Mesenchymal stem cell (in vitro differentiated cells and primary cell): Measurements from ENCODE around the gene GLO1.
A peak's percentile ranks its signal among the peaks of the same experiment; 100 is the strongest.
"Not testable (repeated sequence)": the region's sequence is repeated elsewhere in the genome, so short reads cannot be mapped to it uniquely, and the experiment has no call there.

Experiments
- DNase-seq: peaks from one replicate; pipeline ENCODE4 v3.0.0-alpha.2; 2013
- H2AFZ ChIP-seq: one replicate; pipeline ENCODE4 v1.6.1; 2013; ENCODE audit warnings: low read depth, mild to moderate bottlenecking, control low read depth, inconsistent platforms, low read length, moderate library complexity
- H2AK5ac ChIP-seq: 2 replicates; pipeline ENCODE4 v1.6.1; 2013; ENCODE audit warnings: low read length, moderate library complexity, mild to moderate bottlenecking, inconsistent platforms; ENCODE audit not compliant: severe bottlenecking
- H2BK120ac ChIP-seq: one replicate; pipeline ENCODE4 v1.6.1; 2013; ENCODE audit warnings: low read depth, mild to moderate bottlenecking, inconsistent platforms, low read length, moderate library complexity
- H2BK12ac ChIP-seq, 2 experiments: one replicate each; pipeline ENCODE4 v1.6.1; 2013; ENCODE audit warnings: inconsistent platforms in 2 of 2, low read length in 2 of 2, mild to moderate bottlenecking in 2 of 2, moderate library complexity in 2 of 2, control low read depth in 1 of 2
- H2BK15ac ChIP-seq: one replicate; pipeline ENCODE4 v1.6.1; 2013; ENCODE audit warnings: mild to moderate bottlenecking, low read depth, inconsistent platforms; ENCODE audit not compliant: poor library complexity, severe bottlenecking
- H2BK5ac ChIP-seq: 2 replicates; pipeline ENCODE4 v1.6.1; 2013; ENCODE audit warnings: low read depth, mild to moderate bottlenecking, low read length, control low read depth, inconsistent platforms; ENCODE audit not compliant: poor library complexity, severe bottlenecking
- H3K14ac ChIP-seq, 2 experiments: one replicate each; pipeline ENCODE4 v1.6.1; 2013; ENCODE audit warnings: inconsistent platforms in 2 of 2, low read length in 2 of 2, control low read depth in 1 of 2, mild to moderate bottlenecking in 1 of 2, moderate library complexity in 1 of 2
- H3K18ac ChIP-seq, 2 experiments: one replicate each; pipeline ENCODE4 v1.6.1; 2013; ENCODE audit warnings: inconsistent platforms in 2 of 2, low read length in 2 of 2, control low read depth in 1 of 2, low read depth in 1 of 2, mild to moderate bottlenecking in 1 of 2
- H3K23ac ChIP-seq, 2 experiments: one replicate each; pipeline ENCODE4 v1.6.1; 2013; ENCODE audit warnings: inconsistent platforms in 2 of 2, low read length in 2 of 2, mild to moderate bottlenecking in 2 of 2, moderate library complexity in 2 of 2, control low read depth in 1 of 2
- H3K27ac ChIP-seq: 2 replicates; pipeline ENCODE4 v1.5.1; 2013; ENCODE audit warnings: mild to moderate bottlenecking, moderate library complexity, low read length, control low read depth, inconsistent platforms; ENCODE audit not compliant: poor library complexity, severe bottlenecking
- H3K27me3 ChIP-seq, 2 experiments: 2 replicates each; pipeline versions ENCODE4 v1.6.1 to v1.7.0; 2013; ENCODE audit warnings: low read length in 2 of 2, mild to moderate bottlenecking in 2 of 2, moderate library complexity in 2 of 2, control low read depth in 1 of 2, inconsistent platforms in 1 of 2; ENCODE audit not compliant: control insufficient read depth in 1 of 2, insufficient read depth in 1 of 2
- H3K36me3 ChIP-seq, 2 experiments: 2 replicates each; pipeline versions ENCODE4 v1.6.1 to v1.7.0; 2013; ENCODE audit warnings: low read length in 2 of 2, control low read depth in 1 of 2, inconsistent platforms in 1 of 2, low read depth in 1 of 2, mild to moderate bottlenecking in 1 of 2; ENCODE audit not compliant: insufficient read depth in 2 of 2, control insufficient read depth in 1 of 2
- H3K4ac ChIP-seq, 2 experiments: one replicate each; pipeline ENCODE4 v1.6.1; 2013; ENCODE audit warnings: inconsistent platforms in 2 of 2, low read length in 2 of 2, mild to moderate bottlenecking in 2 of 2, moderate library complexity in 2 of 2, control low read depth in 1 of 2, low read depth in 1 of 2
- H3K4me1 ChIP-seq: 2 replicates; pipeline ENCODE4 v1.6.1; 2013; ENCODE audit warnings: low read depth, low read length, control low read depth; ENCODE audit not compliant: control insufficient read depth, insufficient read depth
- H3K4me2 ChIP-seq: 2 replicates; pipeline ENCODE4 v1.6.1; 2013; ENCODE audit warnings: low read length, mild to moderate bottlenecking, inconsistent platforms; ENCODE audit not compliant: poor library complexity, severe bottlenecking
- H3K4me3 ChIP-seq, 2 experiments: 2 replicates each; pipeline versions ENCODE4 v1.5.1 to v1.7.0; 2013; ENCODE audit warnings: low read length in 2 of 2, mild to moderate bottlenecking in 2 of 2, control low read depth in 1 of 2, low read depth in 1 of 2; ENCODE audit not compliant: insufficient read depth in 1 of 2
- H3K79me1 ChIP-seq: replicated peaks from 2 replicates; pipeline ENCODE4 v1.6.1; 2013; ENCODE audit warnings: mild to moderate bottlenecking, control low read depth, low read length, inconsistent platforms; ENCODE audit not compliant: poor library complexity, severe bottlenecking
- H3K9ac ChIP-seq: 2 replicates; pipeline ENCODE4 v1.7.0; 2013; ENCODE audit warnings: mild to moderate bottlenecking, low read length, moderate library complexity
- H3K9me3 ChIP-seq: 2 replicates; pipeline ENCODE4 v1.7.0; 2013; ENCODE audit warnings: mild to moderate bottlenecking, low read length; ENCODE audit not compliant: control insufficient read depth
- H4K8ac ChIP-seq: one replicate; pipeline ENCODE4 v1.6.1; 2013; ENCODE audit warnings: inconsistent platforms, mild to moderate bottlenecking, low read length, moderate library complexity
- H4K91ac ChIP-seq: one replicate; pipeline ENCODE4 v1.6.1; 2013; ENCODE audit warnings: mild to moderate bottlenecking, low read length, inconsistent platforms
- WGBS: methylation state at CpG from one replicate; pipeline ENCODE4 v1.1.7; 2013; ENCODE audit warnings: mixed read lengths; 5-methylcytosine and 5-hydroxymethylcytosine counted together

GLO1 gene

DNA sequence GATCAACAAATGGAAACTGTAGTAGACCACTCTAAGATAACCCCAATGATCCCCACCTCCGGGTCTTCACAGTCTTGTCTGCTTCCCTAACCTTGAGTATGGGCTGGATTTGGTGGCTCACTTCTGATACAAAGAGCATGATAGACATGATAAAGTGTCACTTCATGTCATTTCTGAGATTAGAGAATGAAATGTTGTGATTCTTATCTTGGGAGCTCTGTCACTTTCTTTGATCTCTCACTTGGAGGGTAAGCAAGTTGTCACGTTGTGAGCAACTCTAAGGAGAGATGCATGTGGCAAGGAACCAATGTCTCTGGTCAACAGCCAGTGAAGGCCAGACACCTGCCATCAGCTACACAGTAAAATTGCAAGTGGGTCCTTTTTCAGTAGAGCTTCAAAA lies 3.0 kb upstream of the GLO1 start:
- Histone ChIP-seq H2AK5ac (no peak overlapping the region), H3K4me1 (peaks cover 2% of the 10 kb centered on the region), H4K8ac (no peak overlapping the region)

GRCh38 chr6:38703949-38704590 lies 1.1 kb upstream of the GLO1 start:
- H2BK12ac ChIP-seq = peak overlapping the region in 1 of 2 experiments; percentile 11
- H3K18ac ChIP-seq = no peak overlapping the region
- H3K27ac ChIP-seq = no peak overlapping the region
- no peak overlapping the region for H3K14ac ChIP-seq
- H2BK120ac ChIP-seq = no peak overlapping the region
- H2AFZ ChIP-seq = no peak overlapping the region
- H3K4me3 ChIP-seq = no peak overlapping the region
- peaks cover 7% of the 10 kb centered on the region for H3K79me1 ChIP-seq
- H2BK15ac ChIP-seq = no peak overlapping the region
- H3K9me3 ChIP-seq = peaks cover 4% of the 10 kb centered on the region
- H2BK5ac ChIP-seq = no peak overlapping the region
- H3K4ac ChIP-seq = no peak overlapping the region
- H3K36me3 ChIP-seq = peaks cover 4 to 6% of the 10 kb centered on the region in 2 experiments
- no peak overlapping the region for H4K91ac ChIP-seq
- no peak overlapping the region for H3K23ac ChIP-seq
- no peak overlapping the region for H2AK5ac ChIP-seq
- H3K4me2 ChIP-seq = no peak overlapping the region
- 100% methylated on average over 3 of the region's 5 CpGs for WGBS
- no peak for DNase-seq
- H3K27me3 ChIP-seq = peaks cover 0 to 9% of the 10 kb centered on the region in 2 experiments
- H4K8ac ChIP-seq = peak overlapping the region; percentile 3
- peaks cover 2% of the 10 kb centered on the region for H3K4me1 ChIP-seq
- H3K9ac ChIP-seq = no peak overlapping the region

More for the DNA sequence above, 3.0 kb upstream of the GLO1 start:
- no peak overlapping the region for H3K4ac ChIP-seq
- H2AFZ ChIP-seq = no peak overlapping the region
- DNase-seq = no peak
- no peak overlapping the region for H4K91ac ChIP-seq
- 90% methylated on average over 2 of the region's 2 CpGs for WGBS
- H3K79me1 ChIP-seq = peaks cover 2% of the 10 kb centered on the region
- no peak overlapping the region for H3K9ac ChIP-seq
- H3K9me3 ChIP-seq = peaks cover 16% of the 10 kb centered on the region
- H3K27ac ChIP-seq = no peak overlapping the region
- H2BK12ac ChIP-seq = no peak overlapping the region
- peaks cover 0 to 9% of the 10 kb centered on the region in 2 experiments for H3K27me3 ChIP-seq
- H3K4me3 ChIP-seq = no peak overlapping the region
- H3K18ac ChIP-seq = no peak overlapping the region
- H2BK120ac ChIP-seq = no peak overlapping the region
- H3K23ac ChIP-seq = no peak overlapping the region
- no peak overlapping the region for H3K4me2 ChIP-seq
- no peak overlapping the region for H3K14ac ChIP-seq
- no peak overlapping the region for H2BK15ac ChIP-seq
- peaks cover 0 to under 1% of the 10 kb centered on the region in 2 experiments for H3K36me3 ChIP-seq
- H2BK5ac ChIP-seq = no peak overlapping the region

- H2AFZ ChIP-seq = no peak overlapping the region
- WGBS = 90% methylated on average over 1 of the region's 3 CpGs
- H2BK120ac ChIP-seq = no peak overlapping the region
- H4K91ac ChIP-seq = no peak overlapping the region
- no peak overlapping the region for H3K4me2 ChIP-seq
- H3K79me1 ChIP-seq = peaks cover 13% of the 10 kb centered on the region
- H3K14ac ChIP-seq = no peak overlapping the region
- H3K23ac ChIP-seq = no peak overlapping the region
- peaks cover 4 to 9% of the 10 kb centered on the region in 2 experiments for H3K36me3 ChIP-seq
- DNase-seq = peak; percentile 15
- H3K18ac ChIP-seq = no peak overlapping the region
- peaks cover 4% of the 10 kb centered on the region for H3K9me3 ChIP-seq
- no peak overlapping the region for H4K8ac ChIP-seq
- no peak overlapping the region for H2AK5ac ChIP-seq
- H2BK15ac ChIP-seq = no peak overlapping the region
- H3K4ac ChIP-seq = no peak overlapping the region
- H3K4me1 ChIP-seq = peaks cover 2% of the 10 kb centered on the region
- H2BK12ac ChIP-seq = no peak overlapping the region
- no peak overlapping the region for H3K9ac ChIP-seq
- no peak overlapping the region for H3K27ac ChIP-seq
- H3K4me3 ChIP-seq = peak overlapping the region in 1 of 2 experiments; percentile 40
- H3K27me3 ChIP-seq = peaks cover 0 to 5% of the 10 kb centered on the region in 2 experiments
- no peak overlapping the region for H2BK5ac ChIP-seq
These were observed 1.4 kb downstream of the GLO1 start for GRCh38 chr6:38701551-38701950.

- not testable (repeated sequence) for H2AK5ac ChIP-seq, H3K4ac ChIP-seq, H3K9ac ChIP-seq, H4K8ac ChIP-seq, H3K23ac ChIP-seq, DNase-seq, H3K36me3 ChIP-seq, H3K4me1 ChIP-seq, H2BK15ac ChIP-seq, H3K27ac ChIP-seq, H2BK5ac ChIP-seq, H3K4me3 ChIP-seq, H3K14ac ChIP-seq, H2BK12ac ChIP-seq, H3K4me2 ChIP-seq, H3K18ac ChIP-seq, H4K91ac ChIP-seq, H3K9me3 ChIP-seq, H3K27me3 ChIP-seq, H2BK120ac ChIP-seq, H2AFZ ChIP-seq
- peaks cover 16% of the 10 kb centered on the region for H3K79me1 ChIP-seq
- WGBS = 100% methylated on average over 3 of the region's 3 CpGs
These were observed 3.2 kb downstream of the GLO1 start for GRCh38 chr6:38699702-38700101.
